HUES64 (cell line): ENCODE results near the gene POP4.

Experiments used
- H3K27ac ChIP-seq: 2 replicates; pipeline ENCODE4 v1.7.0; 2013; ENCODE audit warnings: low read depth, low read length, inconsistent platforms
- H3K27me3 ChIP-seq: 2 replicates; pipeline ENCODE4 v1.6.1; 2013; ENCODE audit warnings: mild to moderate bottlenecking, low read length; ENCODE audit not compliant: insufficient read depth
- H3K36me3 ChIP-seq: 2 replicates; pipeline ENCODE4 v1.6.1; 2013; ENCODE audit warnings: mild to moderate bottlenecking, low read length; ENCODE audit not compliant: insufficient read depth
- H3K4me1 ChIP-seq: 2 replicates; pipeline ENCODE4 v1.6.1; 2013; ENCODE audit warnings: mild to moderate bottlenecking, low read length, moderate library complexity; ENCODE audit not compliant: insufficient read depth
- H3K4me3 ChIP-seq: 2 replicates; pipeline ENCODE4 v1.5.1; 2013; ENCODE audit warnings: mild to moderate bottlenecking, low read length, moderate library complexity
- H3K9ac ChIP-seq: 2 replicates; pipeline ENCODE4 v1.6.1; 2013; ENCODE audit warnings: mild to moderate bottlenecking, low read depth, low read length
- H3K9me3 ChIP-seq: 2 replicates; pipeline ENCODE4 v1.6.1; 2013; ENCODE audit warnings: low read depth, low read length; ENCODE audit not compliant: insufficient read depth
- WGBS: fragments of 150-250, 120-280 bp; methylation state at CpG from one replicate; pipeline ENCODE4 v1.1.7; 2013; ENCODE audit warnings: missing lambda C conversion rate; 5-methylcytosine and 5-hydroxymethylcytosine counted together

The POP4 gene

DNA sequence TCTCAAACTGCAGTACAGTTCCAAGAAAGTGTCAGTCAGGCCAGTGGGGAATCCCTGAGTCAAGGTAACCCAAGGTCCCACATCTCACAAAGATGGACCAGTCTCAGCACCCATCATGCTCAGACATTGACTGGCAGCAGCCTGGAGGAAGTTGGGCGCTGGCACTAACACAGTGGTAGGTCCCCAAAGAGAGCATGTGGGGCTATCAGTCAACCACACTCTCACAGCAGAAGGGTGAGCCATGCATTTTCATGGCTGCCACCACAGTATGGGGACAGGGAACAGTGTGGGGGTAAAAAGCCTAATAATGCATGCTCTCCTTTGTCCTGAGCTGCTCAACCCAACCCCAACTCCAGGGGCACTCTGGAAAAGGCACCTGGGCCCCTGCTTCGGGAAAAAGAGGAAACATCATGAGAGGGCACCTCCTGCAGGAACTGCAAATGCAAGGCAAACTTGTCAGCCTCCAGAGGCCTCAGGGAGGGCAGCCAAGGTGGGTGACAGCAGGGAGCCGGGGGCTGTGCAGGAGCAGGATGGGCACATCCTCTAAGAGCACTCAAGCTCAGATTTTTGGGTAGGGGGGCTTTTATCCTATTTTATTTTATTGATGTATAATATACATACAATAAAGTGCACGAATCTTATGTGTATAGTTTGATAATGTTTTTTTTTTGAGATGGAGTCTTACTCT is 49.7 kb downstream of the POP4 start:
- Histone ChIP-seq H3K9ac (no peak overlapping the region), H3K9me3 (no peaks in the 10 kb centered on the region), H3K27me3 (no peaks in the 10 kb centered on the region), H3K36me3 (no peaks in the 10 kb centered on the region), H3K27ac (no peak overlapping the region), H3K4me3 (no peak overlapping the region), H3K4me1 (no peaks in the 10 kb centered on the region)
- WGBS: 81% methylated on average over 4 of the region's 4 CpGs

DNA sequence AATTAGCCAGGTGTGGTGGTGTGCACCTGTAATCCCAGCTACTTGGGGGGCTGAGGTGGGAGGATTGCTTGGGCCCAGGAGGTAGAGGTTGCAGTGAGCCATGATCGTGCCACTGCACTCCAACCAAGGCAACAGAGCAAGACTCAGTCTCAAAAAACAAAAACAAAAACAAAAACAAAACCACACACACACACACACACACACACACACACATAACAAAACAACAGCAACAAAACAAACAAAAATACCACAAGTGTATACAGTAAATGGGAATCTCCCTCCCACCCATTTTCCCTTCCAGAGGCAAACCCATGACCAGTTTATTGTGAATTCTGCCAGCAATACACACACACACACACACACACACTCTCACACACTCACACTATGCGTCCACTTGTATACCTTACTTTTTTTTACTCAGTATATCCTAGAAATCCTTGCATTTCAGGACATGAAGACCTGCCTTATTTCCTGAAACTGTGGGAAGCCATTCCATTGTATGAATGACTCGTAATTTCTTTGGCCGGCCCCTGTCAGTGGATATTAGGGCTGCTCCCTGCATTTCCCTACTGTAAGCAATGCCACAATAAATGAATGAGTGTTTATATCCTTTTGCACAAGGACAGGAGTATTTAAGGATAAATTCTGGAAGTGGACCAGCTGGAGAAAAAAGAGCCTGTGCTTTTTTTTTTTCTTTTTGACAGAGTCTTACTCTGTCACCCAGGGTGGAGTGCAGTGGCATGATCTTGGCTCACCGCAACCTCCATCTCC is 52.3 kb downstream of the POP4 start:
- H3K4me1 ChIP-seq: no peaks in the 10 kb centered on the region
- WGBS: 91% methylated on average over 5 of the region's 5 CpGs
- no peak overlapping the region for H3K9ac ChIP-seq
- no peak overlapping the region for H3K4me3 ChIP-seq
- no peaks in the 10 kb centered on the region; the same call in 1 of the 2 replicates for H3K27me3 ChIP-seq
- H3K36me3 ChIP-seq: no peaks in the 10 kb centered on the region
- H3K9me3 ChIP-seq: no peaks in the 10 kb centered on the region
- no peak overlapping the region for H3K27ac ChIP-seq

DNA sequence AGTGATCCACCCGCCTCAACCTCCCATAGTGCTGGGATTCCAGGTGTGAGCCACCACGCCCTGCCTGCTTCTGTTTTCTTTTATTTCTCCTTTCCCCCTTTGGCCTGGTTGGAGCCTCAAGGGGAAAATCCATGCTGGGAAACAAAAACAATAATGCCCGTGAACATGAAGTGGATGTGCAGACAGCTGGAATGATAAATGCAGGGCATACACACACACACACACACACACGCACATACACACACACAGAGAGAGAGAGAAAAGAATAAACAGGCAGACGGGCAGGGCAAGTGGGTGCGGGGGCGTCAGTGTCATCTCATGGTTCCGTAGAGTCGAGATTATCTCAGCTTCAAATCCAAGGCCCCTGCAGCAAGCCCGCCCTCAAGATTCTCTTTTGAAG is 54.8 kb downstream of the POP4 start:
- Histone ChIP-seq H3K4me3 (no peak overlapping the region), H3K9ac (no peak overlapping the region), H3K36me3 (no peaks in the 10 kb centered on the region), H3K9me3 (no peaks in the 10 kb centered on the region), H3K27ac (no peak overlapping the region), H3K27me3 (peaks cover 16% of the 10 kb centered on the region), H3K4me1 (no peaks in the 10 kb centered on the region)
- WGBS: 79% methylated on average over 9 of the region's 10 CpGs

DNA sequence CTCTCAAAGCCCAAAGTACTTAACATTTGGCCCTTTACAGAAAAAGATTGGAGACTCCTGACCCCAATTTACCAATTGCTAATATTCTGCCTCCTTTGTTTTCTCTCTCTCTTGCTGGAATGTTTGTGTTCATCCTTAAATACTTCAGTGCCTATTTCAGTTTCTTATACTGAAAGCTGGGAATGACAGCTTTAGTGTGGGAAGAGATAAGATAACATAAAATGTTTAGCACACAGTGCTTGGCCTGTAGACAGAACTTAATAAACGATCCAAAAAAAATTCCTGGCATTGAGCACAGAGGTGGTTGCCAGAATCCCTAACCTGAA is 56.2 kb downstream of the POP4 start:
- H3K27ac ChIP-seq: no peak overlapping the region
- peaks cover 5% of the 10 kb centered on the region for H3K4me1 ChIP-seq

DNA sequence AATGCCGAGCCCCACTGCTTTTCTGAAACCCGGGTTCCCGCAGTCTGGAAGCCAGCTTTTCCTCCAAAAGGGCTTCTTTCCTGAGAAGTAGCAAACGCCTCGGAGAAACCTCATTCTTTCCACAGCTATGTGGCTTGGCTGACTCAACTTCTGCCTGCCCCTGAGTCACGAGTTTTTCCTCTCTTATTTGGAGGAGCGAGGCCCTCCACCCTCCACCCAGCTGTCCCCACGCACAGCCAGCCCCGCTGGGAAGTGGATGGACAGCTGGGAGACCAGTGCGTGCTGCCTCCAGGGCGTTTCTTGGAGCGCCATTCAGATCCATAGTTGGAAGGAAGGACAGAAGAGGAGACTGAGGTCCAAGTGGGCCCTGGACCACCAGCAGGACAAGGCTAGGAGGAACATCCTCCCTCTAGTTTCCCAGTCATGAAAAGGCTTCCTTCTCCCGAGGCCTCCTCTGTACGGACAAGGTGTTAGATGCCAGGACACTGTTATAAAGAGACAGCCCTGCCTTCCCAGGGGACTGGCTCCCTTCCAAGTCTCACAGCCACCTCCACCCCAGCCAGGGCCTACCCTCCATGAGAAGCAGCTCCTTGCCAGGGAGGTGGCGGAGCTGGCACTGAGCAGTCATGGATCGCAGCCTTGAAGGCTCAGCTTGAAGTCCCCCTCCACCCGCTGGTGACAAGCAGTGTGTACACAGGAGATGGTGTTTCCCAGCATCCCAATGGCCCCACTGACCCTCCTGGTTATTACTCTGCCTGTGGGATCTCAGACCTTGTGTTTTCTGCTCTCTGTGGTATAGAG is 56.7 kb downstream of the POP4 start:
- no peaks in the 10 kb centered on the region for H3K9me3 ChIP-seq
- H3K36me3 ChIP-seq: no peaks in the 10 kb centered on the region
- H3K4me1 ChIP-seq: peaks cover 8% of the 10 kb centered on the region
- H3K4me3 ChIP-seq: no peak overlapping the region
- peaks cover 20% of the 10 kb centered on the region for H3K27me3 ChIP-seq
- 83% methylated on average over 17 of the region's 17 CpGs for WGBS
- H3K27ac ChIP-seq: no peak overlapping the region
- H3K9ac ChIP-seq: no peak overlapping the region

More for the DNA sequence above, 56.2 kb downstream of the POP4 start:
- Histone ChIP-seq H3K4me3 (no peak overlapping the region), H3K9me3 (no peaks in the 10 kb centered on the region), H3K27me3 (peaks cover 20% of the 10 kb centered on the region), H3K9ac (no peak overlapping the region), H3K36me3 (no peaks in the 10 kb centered on the region)
- 80% methylated on average over 1 of the region's 1 CpG for WGBS

DNA sequence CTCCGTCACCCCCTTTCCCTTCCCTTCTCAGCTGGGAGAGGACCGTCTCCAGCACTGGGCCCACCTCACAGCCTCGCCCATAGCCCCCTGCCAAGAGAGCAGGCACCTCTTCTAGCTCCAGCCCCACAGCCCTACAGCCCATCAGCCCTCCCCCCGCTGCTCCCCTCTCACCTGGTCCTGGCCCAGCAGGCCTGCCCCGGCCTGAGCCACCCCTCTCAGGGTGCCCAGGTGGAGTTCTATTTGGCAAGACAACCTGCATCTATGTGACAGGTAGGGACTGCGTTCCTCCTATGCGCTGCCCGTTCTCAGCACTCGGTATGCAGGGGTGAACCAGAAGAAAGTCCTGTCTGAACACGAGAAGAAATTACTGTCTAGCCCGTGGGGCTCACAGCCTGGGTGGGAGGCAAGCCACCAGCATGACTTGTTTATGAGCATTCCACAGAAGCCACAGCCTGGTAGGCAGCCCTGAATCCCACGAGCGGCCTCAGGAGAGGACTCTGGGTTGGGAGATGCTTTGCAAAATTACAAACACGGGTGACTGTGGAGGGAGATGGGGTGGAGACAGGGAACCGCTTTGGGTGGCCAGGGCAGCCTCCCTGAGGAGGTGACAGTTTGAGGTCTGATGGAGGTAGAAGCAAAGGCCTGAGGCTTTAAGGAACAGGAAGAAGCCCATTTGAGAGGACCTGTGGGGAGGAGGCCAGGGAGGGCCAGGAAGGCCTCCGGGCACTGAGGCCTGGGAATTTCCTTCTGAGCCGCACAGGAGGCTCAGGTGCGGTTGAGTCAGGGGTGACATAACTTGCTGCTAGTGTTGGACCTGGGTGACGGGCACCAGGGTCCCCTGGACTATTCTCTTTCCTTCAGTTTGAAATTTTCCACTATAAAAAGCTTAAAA is 58.0 kb downstream of the POP4 start:
- no peaks in the 10 kb centered on the region for H3K9me3 ChIP-seq
- H3K27me3 ChIP-seq: peaks cover 20% of the 10 kb centered on the region
- H3K4me3 ChIP-seq: peak overlapping the region; percentile 69; the same call in 1 of the 2 replicates
- no peak overlapping the region for H3K27ac ChIP-seq
- H3K36me3 ChIP-seq: no peaks in the 10 kb centered on the region
- H3K4me1 ChIP-seq: peaks cover 10% of the 10 kb centered on the region
- no peak overlapping the region for H3K9ac ChIP-seq
- 80% methylated on average over 19 of the region's 19 CpGs for WGBS

DNA sequence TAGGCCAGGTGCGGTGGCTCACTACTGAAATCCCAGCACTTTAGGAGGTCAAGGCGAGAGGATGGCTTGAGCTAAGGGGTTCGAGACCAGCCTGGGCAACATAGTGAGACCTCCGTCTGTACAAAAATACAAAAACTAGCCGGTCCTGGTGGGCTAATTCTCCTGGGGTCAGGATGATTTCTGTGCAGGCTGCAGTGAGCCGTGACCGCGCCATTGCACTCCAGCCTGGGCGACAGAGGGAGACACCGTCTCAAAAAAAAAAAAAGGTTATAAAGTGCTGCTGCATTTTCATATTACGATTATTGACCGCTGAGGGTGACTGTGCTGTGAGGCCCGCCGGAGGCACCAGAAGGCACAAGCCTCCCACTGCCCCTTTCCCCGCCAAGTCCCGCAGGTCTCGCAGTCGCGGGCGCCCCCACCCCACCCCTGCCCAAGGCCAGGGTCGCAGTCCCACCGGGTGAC is 58.7 kb downstream of the POP4 start:
- no peak overlapping the region for H3K27ac ChIP-seq
- 31% methylated on average over 22 of the region's 22 CpGs for WGBS
- H3K9me3 ChIP-seq: no peaks in the 10 kb centered on the region
- H3K4me3 ChIP-seq: peak overlapping the region; percentile 69
- peaks cover 20% of the 10 kb centered on the region for H3K27me3 ChIP-seq
- H3K36me3 ChIP-seq: no peaks in the 10 kb centered on the region
- peak overlapping the region; percentile 43; the same call in 1 of the 2 replicates for H3K9ac ChIP-seq
- H3K4me1 ChIP-seq: peaks cover 10% of the 10 kb centered on the region

DNA sequence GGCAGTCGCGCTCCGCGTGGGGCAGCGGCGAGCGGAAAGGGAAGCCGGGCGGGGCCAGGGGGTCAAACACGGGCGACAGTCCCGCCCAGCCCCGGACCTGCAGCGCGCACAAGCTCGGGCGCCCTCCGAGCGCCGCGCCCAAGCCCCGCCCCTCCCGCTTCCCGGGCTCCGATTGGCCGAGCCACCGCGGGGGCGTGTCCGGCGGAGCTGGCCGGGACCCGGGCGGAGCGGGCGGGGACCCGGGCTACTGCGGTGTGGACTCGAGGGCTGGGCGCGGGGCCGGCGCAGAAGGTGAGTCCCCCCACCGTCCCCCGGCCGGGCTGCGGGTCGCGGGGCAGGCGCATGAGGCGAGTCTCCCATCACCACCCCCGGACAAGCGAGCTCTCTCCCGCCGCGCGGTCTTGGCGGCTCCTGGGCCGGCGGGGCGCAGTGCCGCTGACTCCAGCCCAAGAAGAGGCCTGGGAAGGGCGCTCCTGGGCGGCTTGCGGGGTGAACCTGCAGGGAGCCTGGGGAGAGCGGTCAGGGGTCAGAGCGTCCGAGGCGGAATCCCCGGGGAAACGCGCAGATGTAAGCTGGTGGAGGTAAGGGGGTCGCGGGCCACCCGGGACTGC is 59.2 kb downstream of the POP4 start, which contains the start of gene PLEKHF1:
TSS of gene PLEKHF1 (plus strand) at position 247 of the 611 bp plus-strand sequence. CDS start 8,379 bp downstream, outside the sequence.
- peak within 1 kb of the TSS; percentile 60 for H3K9ac ChIP-seq
- no peak within 1 kb of the TSS for H3K27ac ChIP-seq
- H3K36me3 ChIP-seq: no peaks in the 10 kb centered on the region
- WGBS: under 1% methylated on average over 75 of the region's 75 CpGs
- H3K4me3 ChIP-seq: peak within 1 kb of the TSS; percentile 69
- H3K4me1 ChIP-seq: peaks cover 10% of the 10 kb centered on the region
- no peaks in the 10 kb centered on the region for H3K9me3 ChIP-seq
- peaks cover 20% of the 10 kb centered on the region for H3K27me3 ChIP-seq

DNA sequence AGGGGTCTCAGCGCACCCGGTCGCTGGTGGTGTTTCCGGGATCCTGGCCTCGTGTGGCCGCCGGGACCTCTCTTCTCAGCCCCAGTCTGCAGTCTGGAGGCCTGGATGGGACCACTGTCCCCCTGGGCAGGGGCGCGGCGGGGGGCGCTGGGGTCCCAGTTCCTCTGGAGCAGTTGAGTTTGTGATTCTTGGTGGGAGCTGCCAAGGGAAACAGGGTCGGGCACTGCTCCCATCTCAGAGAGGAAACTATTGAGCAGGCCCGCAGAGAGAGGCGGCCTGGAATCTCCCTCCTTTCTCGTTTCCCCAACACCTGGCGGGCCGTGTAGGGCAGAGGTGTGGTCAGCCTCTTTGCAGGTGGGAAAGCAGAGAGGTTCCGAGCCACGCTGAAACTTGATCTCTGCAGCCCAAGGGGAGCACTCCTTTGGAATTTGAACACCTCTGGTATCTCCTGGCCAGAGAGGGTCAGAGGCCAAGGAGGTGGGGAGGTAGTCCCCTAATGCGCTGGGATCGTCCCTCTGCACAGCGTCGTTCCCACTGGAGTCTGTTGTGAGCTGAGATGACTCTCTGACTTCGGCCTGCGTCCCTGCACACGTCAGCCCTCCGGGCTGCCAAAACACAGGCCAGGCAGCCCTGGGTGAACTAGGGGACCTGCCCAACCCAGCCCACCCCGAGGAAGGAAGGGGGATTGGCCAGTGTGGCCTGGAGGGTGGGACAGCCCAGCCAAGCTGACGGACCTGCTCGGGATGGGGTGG is 59.9 kb downstream of the POP4 start:
- Histone ChIP-seq H3K36me3 (no peaks in the 10 kb centered on the region), H3K27ac (no peak overlapping the region), H3K9me3 (no peaks in the 10 kb centered on the region), H3K4me1 (peaks cover 10% of the 10 kb centered on the region), H3K27me3 (peaks cover 20% of the 10 kb centered on the region), H3K4me3 (peak overlapping the region; percentile 69), H3K9ac (peak overlapping the region; percentile 60)
- 2% methylated on average over 30 of the region's 30 CpGs for WGBS
